ENCODE data around the gene NDUFAF4. TPM values are rescaled to one million over a fixed set of nuclear protein-coding genes. Genes with fewer than 3 reads are reported as not detected.

Gene NDUFAF4
- total and polyA plus RNA-seq, 10 of the 15 experiments (the other 5 are each of a cell fraction or from before 2014, with no cell fraction given): 26.9 to 188 (median 76.9) TPM

GRCh38 chr6:96888745-96889144 is 8.9 kb downstream of the NDUFAF4 start:
- ChIA-PET POLR2A (no interaction called here), CTCF (no interaction called here), RAD21 (ENCODE audit: unreplicated experiment) (no interaction called here), SMC1A (ENCODE audit: uncharacterized antibody, unreplicated experiment) (interaction anchor here (1.0 to 1.1 kb wide), 2 partner anchors 146 to 361 kb away, joined by 3 read pairs; no protein-coding TSS in a partner anchor)
- no peak for ATAC-seq
- Histone ChIP-seq H3K9ac (ENCODE audit: control insufficient read depth, insufficient read depth, low read length) (no peak overlapping the region), H3K4me3 (no peak overlapping the region), H2AFZ (ENCODE audit: control insufficient read depth, low read depth, low read length) (no peak overlapping the region), H3K79me2 (ENCODE audit: control insufficient read depth, insufficient read depth, low read length) (peaks cover 8% of the 10 kb centered on the region), H3K4me2 (ENCODE audit: control insufficient read depth, insufficient read depth) (no peak overlapping the region), H3K4me1 (ENCODE audit: control insufficient read depth, insufficient read depth, low read length) (no peaks in the 10 kb centered on the region), H3K27me3 (replicated peaks in 1 of 2; ENCODE audit: control insufficient read depth in 2 of 2, insufficient read depth in 2 of 2, low read length in 1 of 2) (no peaks in the 10 kb centered on the region), H3K27ac (ENCODE audit: control insufficient read depth, insufficient read depth) (no peak overlapping the region), H3K9me3 (replicated peaks; ENCODE audit: control insufficient read depth, insufficient read depth, low read length) (no peaks in the 10 kb centered on the region), H4K20me1 (ENCODE audit: control insufficient read depth, insufficient read depth) (no peaks in the 10 kb centered on the region), H3K36me3 (ENCODE audit: control insufficient read depth in 2 of 2, insufficient read depth in 2 of 2, low read length in 1 of 2) (peaks cover 0 to 9% of the 10 kb centered on the region in 2 experiments; a peak in 3 of 4 replicates)
- no peak for FAIRE-seq
- BruUV-seq (replicated peaks): no TSS peak
- in situ Hi-C loops (cut with MboI): no loop called here
- TF ChIP-seq POU2F2 (IDR thresholded peaks at IDR 0.05; ENCODE audit: borderline replicate concordance, low read depth, low read length) (no peak), PAX5 (IDR thresholded peaks at IDR 0.05; ENCODE audit: borderline replicate concordance, low read depth, low read length) (no peak), TCF3 (IDR thresholded peaks at IDR 0.05; ENCODE audit: borderline replicate concordance, insufficient read depth, low read depth, low read length) (no peak), FOS (IDR thresholded peaks at IDR 0.05; ENCODE audit: borderline replicate concordance, extremely low read depth, insufficient read length) (no peak), MTA2 (IDR thresholded peaks at IDR 0.05; ENCODE audit: low read depth) (no peak), RFX5 (IDR thresholded peaks at IDR 0.05; ENCODE audit: low read depth, low read length) (no peak), TCF12 (IDR thresholded peaks at IDR 0.05; ENCODE audit: low read depth, low read length) (no peak), HDGF (IDR thresholded peaks at IDR 0.05) (no peak), HCFC1 (IDR thresholded peaks at IDR 0.05; ENCODE audit: low read length) (no peak), SMAD5 (IDR thresholded peaks at IDR 0.05; ENCODE audit: low read depth) (no peak), REST (IDR thresholded peaks at IDR 0.05; ENCODE audit: low read depth, low read length) (no peak), ZNF217 (IDR thresholded peaks at IDR 0.05) (no peak), TARDBP (IDR thresholded peaks at IDR 0.05; ENCODE audit: borderline replicate concordance) (no peak), SMC3 (IDR thresholded peaks at IDR 0.05; ENCODE audit: borderline replicate concordance, low read length) (no peak), CTCF (IDR thresholded peaks at IDR 0.05 in 2 of 3, conservative IDR thresholded peaks at IDR 0.05 in 1 of 3; ENCODE audit: control insufficient read depth in 2 of 3, extremely low read depth in 1 of 3, insufficient read depth in 1 of 3, low read depth in 3 of 3, low read length in 3 of 3) (no peak), SPI1 (IDR thresholded peaks at IDR 0.05; ENCODE audit: borderline replicate concordance, insufficient read depth, low read depth, low read length) (no peak), ZNF24 (IDR thresholded peaks at IDR 0.05) (no peak)
- WGBS (ENCODE audit: insufficient coverage, insufficient replicate concordance, low lambda C conversion rate, missing lambda C conversion rate): 76% methylated on average over 5 of the region's 5 CpGs
- no peak for DNase-seq (ENCODE audit: low read depth, low spot score)
- intact Hi-C loops (cut with micrococcal nuclease; ENCODE audit: unreplicated experiment): no loop called here

All from GM12878 (cell line).